Sciatic nerve (tissue), 2 donors: ENCODE data around the gene FBXL17. TPM values are rescaled to one million over a fixed set of nuclear protein-coding genes. Genes with fewer than 3 reads are reported as not detected.

Source experiments
- ATAC-seq: fragments of 200-7000 bp; cut with Tn5 transposase; one replicate; pipeline ENCODE4 v1.9.1; 2020; ENCODE audit warnings: mild to moderate bottlenecking, moderate library complexity
- DNase-seq: peaks from one replicate; pipeline ENCODE4 v3.0.0-alpha.2; 2020; ENCODE audit warnings: low spot score
- intact Hi-C: fragments of 100-400 bp; cut with DNase I; formaldehyde crosslinking; loops from one replicate; pipeline ENCODE4 v1.14.2; 2022
- total RNA-seq: library from RNA; stranded (reverse); fragmentation: NEBNext Ultra II Directional; extraction: Animal tissue kit (Norgen Biotek cat#: 25700); gene quantifications from one replicate; pipeline ENCODE4 v1.2.1, GENCODE V29; 2021
- donor health status: DM: no; HTN: no; CAD: no.
- donor health status: DM: no; HTN: no; CAD: no.

FBXL17 gene
- total RNA-seq, 1 donor from 2014 or later, result 25.5 TPM

GRCh38 chr5:108125771-108126511 is 256.0 kb downstream of the FBXL17 start:
- intact Hi-C loops, result no loop called here
- ATAC-seq (no peak), DNase-seq (no peak)

- ATAC-seq, result no peak
- intact Hi-C loops, result no loop called here
- DNase-seq, result no peak
Observed at GRCh38 chr5:108124596-108124995, 257.3 kb downstream of the FBXL17 start.

GRCh38 chr5:108122702-108123101 is 259.2 kb downstream of the FBXL17 start:
- ATAC-seq, result no peak

GRCh38 chr5:108118813-108119514 is 262.9 kb downstream of the FBXL17 start:
- ATAC-seq (no peak), DNase-seq (no peak)
- intact Hi-C loops, result no loop called here

More at GRCh38 chr5:108122702-108123101, 259.2 kb downstream of the FBXL17 start:
- no peak for DNase-seq
- intact Hi-C loops, result no loop called here

- DNase-seq (no peak), ATAC-seq (no peak)
- intact Hi-C loops, result no loop called here
Observed at GRCh38 chr5:108115673-108116072, 266.2 kb downstream of the FBXL17 start.

- ATAC-seq (no peak), DNase-seq (no peak)
- intact Hi-C loops, result no loop called here
Observed at GRCh38 chr5:108113950-108114349, 267.9 kb downstream of the FBXL17 start.

GRCh38 chr5:108111736-108112135 is 270.2 kb downstream of the FBXL17 start:
- ATAC-seq (no peak), DNase-seq (no peak)
- intact Hi-C loops, result no loop called here

GRCh38 chr5:108109059-108109458 is 272.8 kb downstream of the FBXL17 start:
- DNase-seq, result no peak
- ATAC-seq, result no peak
- intact Hi-C loops, result no loop called here

- ATAC-seq, result no peak
- intact Hi-C loops, result no loop called here
Observed at GRCh38 chr5:108104448-108104847, 277.4 kb downstream of the FBXL17 start.

GRCh38 chr5:108102463-108102862 is 279.4 kb downstream of the FBXL17 start:
- DNase-seq (no peak), ATAC-seq (peak; percentile 45)
- intact Hi-C loops, result no loop called here

More at GRCh38 chr5:108104448-108104847, 277.4 kb downstream of the FBXL17 start:
- no peak for DNase-seq

GRCh38 chr5:108101821-108102220 is 280.1 kb downstream of the FBXL17 start:
- ATAC-seq, result peak; percentile 13

GRCh38 chr5:108101130-108101529 is 280.8 kb downstream of the FBXL17 start:
- ATAC-seq (peak; percentile 77), DNase-seq (no peak)
- intact Hi-C loops, result no loop called here

More at GRCh38 chr5:108101821-108102220, 280.1 kb downstream of the FBXL17 start:
- DNase-seq, result no peak
- intact Hi-C loops, result no loop called here

GRCh38 chr5:108094800-108095199 is 287.1 kb downstream of the FBXL17 start:
- ATAC-seq, result no peak

GRCh38 chr5:108093186-108093585 is 288.7 kb downstream of the FBXL17 start:
- DNase-seq (no peak), ATAC-seq (no peak)
- intact Hi-C loops, result no loop called here

More at GRCh38 chr5:108094800-108095199, 287.1 kb downstream of the FBXL17 start:
- no peak for DNase-seq
- intact Hi-C loops, result no loop called here

GRCh38 chr5:108090946-108091345 is 291.0 kb downstream of the FBXL17 start:
- DNase-seq (no peak), ATAC-seq (no peak)
- intact Hi-C loops, result no loop called here

GRCh38 chr5:108084105-108084504 is 297.8 kb downstream of the FBXL17 start:
- DNase-seq (no peak), ATAC-seq (no peak)
- intact Hi-C loops, result no loop called here

GRCh38 chr5:108083232-108083631 is 298.7 kb downstream of the FBXL17 start:
- intact Hi-C loops, result no loop called here
- ATAC-seq, result peak; percentile 55
- no peak for DNase-seq

GRCh38 chr5:108081707-108082106 is 300.2 kb downstream of the FBXL17 start:
- intact Hi-C loops, result no loop called here
- no peak for DNase-seq
- ATAC-seq, result no peak

- intact Hi-C loops, result no loop called here
- ATAC-seq (no peak), DNase-seq (no peak)
Observed at GRCh38 chr5:108079753-108080152, 302.1 kb downstream of the FBXL17 start.

- intact Hi-C loops, result no loop called here
- DNase-seq, result no peak
Observed at GRCh38 chr5:108078882-108079281, 303.0 kb downstream of the FBXL17 start.

More at GRCh38 chr5:108078882-108079281, 303.0 kb downstream of the FBXL17 start:
- ATAC-seq, result no peak
